Activated CD8-positive, alpha-beta T cell treated with anti-CD3 and anti-CD28 coated beads, Interleukin-2, amount 10 ng/mL, durations not matched to agents 7 days and 5 days (primary cell): Measurements from ENCODE around the gene CST5. TPM values are rescaled to one million over a fixed set of nuclear protein-coding genes. Genes with fewer than 3 reads are reported as not detected.
"Not testable (repeated sequence)": the region's sequence is repeated elsewhere in the genome, so short reads cannot be mapped to it uniquely, and the experiment has no call there.

ENCODE experiments used
- ATAC-seq: fragments of 150-1000 bp; cut with Tn5 transposase; one replicate; pipeline ENCODE4 v1.10.0; 2021; ENCODE audit warnings: moderate library complexity
- CTCF ChIA-PET: fragments of 350-600 bp; sonication (Branson Sonifier 250); formaldehyde crosslinking; loops from one replicate; lab custom pipeline; 2021; ENCODE audit warnings: antibody characterized with exemption; lab: Charles Lee
- POLR2A ChIA-PET: fragments of 350-600 bp; sonication (Branson Sonifier 250); formaldehyde crosslinking; loops from one replicate; lab custom pipeline; 2021; ENCODE audit warnings: antibody characterized with exemption; lab: Charles Lee
- DNase-seq: peaks from one replicate; pipeline ENCODE4 v3.0.0-alpha.2; 2020
- H3K27ac Mint-ChIP-seq: one replicate; pipeline ENCODE4 v1.8.0; 2021; ENCODE audit warnings: mild to moderate bottlenecking, mixed read lengths
- H3K27me3 Mint-ChIP-seq: one replicate; pipeline ENCODE4 v1.8.0; 2021; ENCODE audit warnings: low read depth, mixed read lengths
- H3K36me3 Mint-ChIP-seq: one replicate; pipeline ENCODE4 v1.8.0; 2021; ENCODE audit warnings: low read depth, mixed read lengths
- H3K4me1 Mint-ChIP-seq: one replicate; pipeline ENCODE4 v1.8.0; 2021; ENCODE audit warnings: low read depth, mixed read lengths
- H3K4me3 Mint-ChIP-seq: one replicate; pipeline ENCODE4 v1.8.0; 2021; ENCODE audit warnings: mild to moderate bottlenecking, mixed read lengths
- H3K9me3 Mint-ChIP-seq: one replicate; pipeline ENCODE4 v1.8.0; 2022; ENCODE audit warnings: mixed read lengths; ENCODE audit not compliant: insufficient read depth
- total RNA-seq, 2 experiments: library from RNA; stranded (reverse); gene quantifications; one replicate each; pipeline ENCODE4 v1.2.3, GENCODE V29; 2021

CST5 gene
- total RNA-seq, 2 experiments from 2014 or later = not detected

- POLR2A ChIA-PET = no interaction called here
- CTCF ChIA-PET = no interaction called here
- ATAC-seq = no peak
Measured at GRCh38 chr20:23918101-23918862, 38.7 kb upstream of the CST5 start.

GRCh38 chr20:23917024-23917725 lies 37.6 kb upstream of the CST5 start:
- H3K9me3 Mint-ChIP-seq = no peaks in the 10 kb centered on the region
- ATAC-seq (no peak), DNase-seq (no peak)
- peaks cover 17% of the 10 kb centered on the region for H3K4me1 Mint-ChIP-seq
- H3K4me3 Mint-ChIP-seq = no peak overlapping the region
- ChIA-PET POLR2A (no interaction called here), CTCF (no interaction called here)
- H3K36me3 Mint-ChIP-seq = no peaks in the 10 kb centered on the region
- H3K27ac Mint-ChIP-seq = no peak overlapping the region
- H3K27me3 Mint-ChIP-seq = peaks cover 3% of the 10 kb centered on the region

More at GRCh38 chr20:23918101-23918862, 38.7 kb upstream of the CST5 start:
- Mint-ChIP-seq H3K4me1 (peaks cover 17% of the 10 kb centered on the region), H3K9me3 (no peaks in the 10 kb centered on the region), H3K27me3 (peaks cover 3% of the 10 kb centered on the region), H3K4me3 (no peak overlapping the region), H3K36me3 (no peaks in the 10 kb centered on the region), H3K27ac (no peak overlapping the region)
- no peak for DNase-seq

DNA sequence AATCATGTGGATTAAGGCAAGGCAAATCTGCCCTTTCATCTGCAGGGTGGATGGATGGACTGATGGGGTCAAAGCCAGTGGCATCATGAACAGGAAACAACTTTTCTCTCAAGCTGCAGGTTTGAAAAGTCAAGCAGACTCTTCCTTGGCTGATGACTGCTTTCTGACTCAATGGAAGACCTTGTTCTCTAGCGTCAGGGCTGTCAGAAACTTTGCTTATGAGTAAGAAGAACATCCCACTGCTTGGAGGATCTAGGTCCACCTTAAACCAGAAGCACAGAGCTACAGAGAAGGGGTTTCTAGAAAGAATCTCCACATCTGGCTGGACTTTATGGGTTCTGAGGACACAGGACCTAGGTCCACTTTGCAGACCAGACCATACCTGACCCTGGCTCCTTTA lies 36.3 kb upstream of the CST5 start:
- Mint-ChIP-seq H3K27ac (no peak overlapping the region), H3K9me3 (no peaks in the 10 kb centered on the region), H3K36me3 (no peaks in the 10 kb centered on the region), H3K4me3 (no peak overlapping the region), H3K4me1 (peaks cover 15% of the 10 kb centered on the region), H3K27me3 (no peaks in the 10 kb centered on the region)
- POLR2A ChIA-PET = no interaction called here
- DNase-seq (no peak), ATAC-seq (no peak)
- CTCF ChIA-PET = interaction anchor here (0.7 kb wide), 1 partner anchor 23 kb away, joined by 3 read pairs; no protein-coding TSS in a partner anchor

GRCh38 chr20:23914469-23914868 lies 34.9 kb upstream of the CST5 start:
- DNase-seq, H3K27ac Mint-ChIP-seq, H3K27me3 Mint-ChIP-seq, POLR2A ChIA-PET, H3K9me3 Mint-ChIP-seq, H3K4me3 Mint-ChIP-seq, CTCF ChIA-PET, ATAC-seq, H3K4me1 Mint-ChIP-seq, H3K36me3 Mint-ChIP-seq: not testable (repeated sequence)

DNA sequence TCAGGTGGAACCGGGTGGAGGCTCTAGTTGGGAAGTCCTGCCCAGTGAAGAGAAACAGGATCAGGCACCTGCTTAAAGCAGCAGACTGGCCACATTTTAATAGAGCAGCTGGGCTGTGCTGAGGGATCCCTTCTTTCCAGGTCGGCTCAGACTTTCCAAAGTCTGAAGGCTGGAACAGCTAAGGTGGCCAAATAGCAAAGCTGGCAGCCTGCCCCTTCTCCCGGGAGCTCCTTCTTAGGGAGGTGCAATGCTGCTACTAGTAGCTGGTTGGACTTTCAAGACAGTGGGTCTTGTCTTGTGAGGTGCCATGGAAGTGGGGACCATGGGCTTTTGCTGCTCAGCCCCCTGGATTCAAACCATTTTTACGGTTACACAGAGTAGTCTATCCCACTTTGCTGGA lies 30.7 kb upstream of the CST5 start:
- no peak overlapping the region for H3K27ac Mint-ChIP-seq
- no peaks in the 10 kb centered on the region for H3K36me3 Mint-ChIP-seq
- ATAC-seq (no peak), DNase-seq (no peak)
- ChIA-PET CTCF (no interaction called here), POLR2A (no interaction called here)
- H3K27me3 Mint-ChIP-seq = peaks cover 6% of the 10 kb centered on the region
- no peaks in the 10 kb centered on the region for H3K4me1 Mint-ChIP-seq
- H3K9me3 Mint-ChIP-seq = peaks cover 11% of the 10 kb centered on the region
- H3K4me3 Mint-ChIP-seq = no peak overlapping the region

DNA sequence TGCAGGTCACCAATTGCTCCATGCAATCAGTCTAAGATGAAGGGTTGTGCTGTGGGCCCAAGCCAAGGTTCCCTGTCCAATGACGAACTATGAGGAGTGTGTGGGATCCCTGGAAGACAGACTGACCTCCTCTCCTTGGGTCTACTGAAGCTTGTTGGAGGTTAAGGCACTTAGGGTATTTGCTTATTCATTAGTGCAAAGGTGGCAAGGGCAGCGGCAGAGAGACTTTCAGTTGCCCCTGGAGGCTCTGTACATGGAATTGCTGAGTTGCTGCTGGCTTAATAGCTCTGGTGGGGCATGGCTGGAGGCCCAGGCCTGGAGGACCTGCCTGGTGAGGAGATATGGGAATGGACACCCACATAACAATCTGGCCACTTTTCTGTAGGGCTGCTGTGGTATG lies 29.8 kb upstream of the CST5 start:
- Mint-ChIP-seq H3K4me3 (no peak overlapping the region), H3K9me3 (peaks cover 11% of the 10 kb centered on the region), H3K27ac (no peak overlapping the region), H3K27me3 (peaks cover 6% of the 10 kb centered on the region), H3K4me1 (no peaks in the 10 kb centered on the region), H3K36me3 (no peaks in the 10 kb centered on the region)
- DNase-seq (no peak), ATAC-seq (no peak)
- POLR2A ChIA-PET = no interaction called here
- CTCF ChIA-PET = no interaction called here

- ATAC-seq = no peak
- no peak overlapping the region for H3K27ac Mint-ChIP-seq
- H3K27me3 Mint-ChIP-seq = peaks cover 6% of the 10 kb centered on the region
- no peak for DNase-seq
- ChIA-PET CTCF (no interaction called here), POLR2A (no interaction called here)
- peaks cover 11% of the 10 kb centered on the region for H3K9me3 Mint-ChIP-seq
- no peak overlapping the region for H3K4me3 Mint-ChIP-seq
- H3K4me1 Mint-ChIP-seq = peaks cover 4% of the 10 kb centered on the region
- H3K36me3 Mint-ChIP-seq = no peaks in the 10 kb centered on the region
Measured at GRCh38 chr20:23907579-23907978, 28.0 kb upstream of the CST5 start.

- Mint-ChIP-seq H3K4me3 (peak overlapping the region; percentile 31), H3K27ac (peak overlapping the region; percentile 25)
- H3K36me3 Mint-ChIP-seq, H3K9me3 Mint-ChIP-seq, POLR2A ChIA-PET, CTCF ChIA-PET, ATAC-seq, H3K27me3 Mint-ChIP-seq, H3K4me1 Mint-ChIP-seq: not testable (repeated sequence)
- DNase-seq = peak; percentile 34
Measured at GRCh38 chr20:23902396-23902795, 22.8 kb upstream of the CST5 start.

DNA sequence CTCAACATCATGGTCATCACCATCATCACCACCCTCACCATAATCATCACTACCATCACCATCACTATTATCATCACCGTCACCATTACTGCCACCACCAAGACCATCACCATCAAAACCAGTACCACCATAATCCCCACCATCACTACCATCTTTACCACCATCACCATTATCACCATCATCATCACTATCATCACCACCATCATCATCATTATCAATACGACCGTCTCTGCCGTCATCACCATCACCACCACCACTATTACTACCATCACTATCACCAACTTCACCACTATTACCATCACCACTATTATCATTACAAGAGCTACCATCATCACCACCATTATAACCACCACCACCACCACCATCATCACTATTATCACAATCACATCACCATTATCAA lies 11.3 kb upstream of the CST5 start:
- DNase-seq, CTCF ChIA-PET, POLR2A ChIA-PET, H3K27ac Mint-ChIP-seq, H3K4me3 Mint-ChIP-seq, ATAC-seq, H3K36me3 Mint-ChIP-seq, H3K9me3 Mint-ChIP-seq, H3K4me1 Mint-ChIP-seq, H3K27me3 Mint-ChIP-seq: not testable (repeated sequence)

GRCh38 chr20:23889775-23890187 lies 10.2 kb upstream of the CST5 start:
- peak; percentile 97 for ATAC-seq
- no peaks in the 10 kb centered on the region for H3K4me1 Mint-ChIP-seq
- DNase-seq = peak; percentile 80
- H3K9me3 Mint-ChIP-seq = no peaks in the 10 kb centered on the region
- H3K36me3 Mint-ChIP-seq = no peaks in the 10 kb centered on the region
- CTCF ChIA-PET = interaction anchor here (0.9 to 1.0 kb wide), 2 partner anchors 49 to 107 kb away, joined by 3 read pairs; no protein-coding TSS in a partner anchor
- no peak overlapping the region for H3K27ac Mint-ChIP-seq
- H3K4me3 Mint-ChIP-seq = no peak overlapping the region
- POLR2A ChIA-PET = no interaction called here
- H3K27me3 Mint-ChIP-seq = peaks cover 4% of the 10 kb centered on the region

DNA sequence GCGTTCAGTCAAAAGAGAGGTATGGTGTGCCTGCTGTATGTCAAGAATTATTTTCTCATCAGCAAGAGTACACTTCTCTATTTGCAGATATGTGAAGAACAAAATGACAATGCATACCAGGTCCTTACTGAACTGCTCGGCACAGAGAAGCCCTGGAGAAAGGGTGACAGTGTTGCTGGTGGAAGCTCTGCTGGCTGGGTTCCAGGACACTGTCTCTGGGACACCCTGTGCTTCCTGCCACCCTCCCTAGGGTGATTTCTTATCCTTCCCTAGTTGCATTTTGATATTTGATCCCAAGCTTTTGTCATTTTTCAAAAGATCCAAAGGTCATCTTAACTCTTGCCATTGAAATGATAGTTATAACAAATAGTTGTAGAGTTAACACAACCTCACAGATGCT lies 8.3 kb upstream of the CST5 start:
- Mint-ChIP-seq H3K36me3 (no peaks in the 10 kb centered on the region), H3K9me3 (no peaks in the 10 kb centered on the region), H3K4me3 (no peak overlapping the region), H3K4me1 (no peaks in the 10 kb centered on the region), H3K27ac (no peak overlapping the region), H3K27me3 (no peaks in the 10 kb centered on the region)
- DNase-seq = no peak
- POLR2A ChIA-PET = no interaction called here
- CTCF ChIA-PET = interaction anchor here (1.1 kb wide), 1 partner anchor 50 kb away, joined by 3 read pairs; no protein-coding TSS in a partner anchor
- no peak for ATAC-seq

GRCh38 chr20:23884771-23885162 lies 5.2 kb upstream of the CST5 start:
- Mint-ChIP-seq H3K36me3 (no peaks in the 10 kb centered on the region), H3K27me3 (no peaks in the 10 kb centered on the region), H3K27ac (no peak overlapping the region), H3K4me1 (no peaks in the 10 kb centered on the region), H3K9me3 (no peaks in the 10 kb centered on the region), H3K4me3 (no peak overlapping the region)
- DNase-seq (no peak), ATAC-seq (no peak)
- ChIA-PET POLR2A (no interaction called here), CTCF (interaction anchor here (0.9 to 1.2 kb wide), 2 partner anchors 27 to 53 kb away, joined by 3 to 4 read pairs; no protein-coding TSS in a partner anchor)
